HG03139 (cell line): ENCODE measurements around the gene OST4.

ENCODE experiments used
- ATAC-seq: cut with Tn5 transposase; IDR thresholded peaks from one replicate; pipeline ENCODE4 v1.9.1; 2021; ENCODE audit not compliant: unreplicated experiment

OST4 gene

DNA sequence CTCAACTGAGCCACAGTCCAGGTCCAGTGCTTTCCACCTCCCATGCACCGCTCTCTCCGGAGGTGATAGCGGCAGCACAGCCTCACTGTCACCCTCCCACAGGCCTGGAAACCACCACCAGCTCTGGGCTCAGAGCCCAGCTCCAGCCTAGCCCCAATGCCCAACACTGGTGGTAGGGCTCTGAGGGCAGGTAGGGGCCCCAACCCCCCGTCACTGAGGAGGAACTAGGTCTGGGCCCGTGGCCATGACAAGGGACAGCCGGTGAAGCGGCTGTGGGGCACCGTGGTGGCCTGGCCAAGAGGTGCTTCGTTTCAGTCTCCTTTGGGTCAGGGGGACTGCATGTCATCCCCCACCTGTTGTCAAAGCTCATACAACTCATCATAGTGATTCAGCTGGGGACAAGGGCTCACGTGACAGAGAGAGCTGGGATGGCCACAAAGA is 44.2 kb downstream of the OST4 start:
- ATAC-seq: no peak

- ATAC-seq: no peak
Measured at GRCh38 chr2:27025861-27026851, 45.3 kb downstream of the OST4 start.

GRCh38 chr2:27025281-27025800 is 46.1 kb downstream of the OST4 start:
- no peak for ATAC-seq

DNA sequence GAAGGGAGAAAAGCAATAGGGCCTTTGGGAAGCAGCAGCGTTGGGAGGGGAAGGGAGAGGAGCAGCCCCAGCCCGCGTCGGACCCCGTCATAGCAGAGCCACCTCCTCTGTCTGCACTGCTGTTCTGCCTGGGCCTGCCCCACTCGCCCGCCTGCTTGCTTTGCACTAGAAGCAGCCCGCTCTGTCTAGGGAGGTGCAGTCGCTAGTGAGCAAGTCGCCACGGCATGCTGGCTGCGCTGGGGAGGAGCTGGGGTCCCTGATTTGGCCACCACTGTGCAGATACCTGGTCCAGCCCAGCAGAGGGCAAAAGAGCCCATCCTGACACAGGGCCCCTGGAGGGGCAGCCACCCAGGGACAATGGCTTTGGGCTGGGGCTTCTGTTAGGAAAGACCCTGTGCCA is 46.6 kb downstream of the OST4 start:
- no peak for ATAC-seq

- no peak for ATAC-seq
Measured at GRCh38 chr2:27024188-27024587, 47.3 kb downstream of the OST4 start.

DNA sequence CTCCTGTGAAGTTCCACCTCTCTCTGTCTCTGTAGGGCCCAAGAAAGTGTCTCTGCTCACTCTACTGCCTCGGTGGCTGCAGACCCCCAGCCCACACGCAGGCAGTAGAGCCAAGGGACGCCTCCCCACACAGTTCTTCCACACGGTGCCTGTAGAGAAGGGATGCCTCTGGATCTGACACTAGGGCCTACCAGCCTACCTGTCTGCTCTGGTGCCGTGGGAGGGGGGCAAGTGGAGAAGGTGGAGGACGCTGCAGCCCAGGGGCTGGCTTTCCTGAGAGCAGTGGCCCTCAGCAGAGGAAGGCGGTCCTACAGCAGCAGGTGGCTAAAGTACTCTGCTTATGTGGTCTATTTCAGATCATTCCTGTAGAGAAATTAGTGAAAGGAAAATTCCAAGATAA is 47.7 kb downstream of the OST4 start:
- no peak for ATAC-seq

GRCh38 chr2:27021253-27022049 is 50.0 kb downstream of the OST4 start:
- no peak for ATAC-seq
